NB4 (cell line): ENCODE results near the gene CCHCR1.

Experiments used
- MYC ChIP-seq: IDR thresholded peaks from 2 replicates; pipeline ENCODE4 v1.6.1; 2011; ENCODE audit warnings: low read depth, low read length
- POLR2A ChIP-seq: IDR thresholded peaks from 2 replicates; pipeline ENCODE4 v1.6.1; 2011; ENCODE audit warnings: mild to moderate bottlenecking; ENCODE audit not compliant: insufficient read length; ENCODE audit errors: extremely low read depth
- TF ChIP-seq, protein P1 (sequence below): IDR thresholded peaks from one replicate; pipeline ENCODE4 v1.5.1; 2012; ENCODE audit warnings: low read depth, low read length
- TF ChIP-seq, protein P2 (sequence below): IDR thresholded peaks from 2 replicates; pipeline ENCODE4 v1.6.1; 2011; ENCODE audit warnings: low read depth, low read length

DNA sequence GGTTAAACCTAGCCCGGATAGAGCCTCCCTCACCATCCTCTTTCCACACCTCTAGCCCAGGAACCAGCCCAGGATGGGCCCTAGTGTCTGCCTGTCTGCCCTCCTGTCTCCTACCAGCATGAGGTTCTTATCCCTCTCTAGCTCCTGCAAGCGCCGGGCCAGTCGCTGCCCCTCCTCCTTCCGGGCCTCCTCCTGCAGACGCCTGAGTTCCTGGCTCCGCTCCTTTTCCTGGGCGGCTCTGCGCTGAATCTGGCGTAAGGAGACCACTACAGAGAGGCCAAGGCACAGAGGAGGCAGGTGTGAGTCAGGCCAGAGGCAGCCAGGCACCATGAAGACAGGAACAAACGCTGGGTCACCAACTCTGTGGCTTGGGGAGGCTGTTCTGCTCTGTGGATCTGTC, 14.5 kb downstream of the CCHCR1 start:
- TF ChIP-seq, protein P1, sequence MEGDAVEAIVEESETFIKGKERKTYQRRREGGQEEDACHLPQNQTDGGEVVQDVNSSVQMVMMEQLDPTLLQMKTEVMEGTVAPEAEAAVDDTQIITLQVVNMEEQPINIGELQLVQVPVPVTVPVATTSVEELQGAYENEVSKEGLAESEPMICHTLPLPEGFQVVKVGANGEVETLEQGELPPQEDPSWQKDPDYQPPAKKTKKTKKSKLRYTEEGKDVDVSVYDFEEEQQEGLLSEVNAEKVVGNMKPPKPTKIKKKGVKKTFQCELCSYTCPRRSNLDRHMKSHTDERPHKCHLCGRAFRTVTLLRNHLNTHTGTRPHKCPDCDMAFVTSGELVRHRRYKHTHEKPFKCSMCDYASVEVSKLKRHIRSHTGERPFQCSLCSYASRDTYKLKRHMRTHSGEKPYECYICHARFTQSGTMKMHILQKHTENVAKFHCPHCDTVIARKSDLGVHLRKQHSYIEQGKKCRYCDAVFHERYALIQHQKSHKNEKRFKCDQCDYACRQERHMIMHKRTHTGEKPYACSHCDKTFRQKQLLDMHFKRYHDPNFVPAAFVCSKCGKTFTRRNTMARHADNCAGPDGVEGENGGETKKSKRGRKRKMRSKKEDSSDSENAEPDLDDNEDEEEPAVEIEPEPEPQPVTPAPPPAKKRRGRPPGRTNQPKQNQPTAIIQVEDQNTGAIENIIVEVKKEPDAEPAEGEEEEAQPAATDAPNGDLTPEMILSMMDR: no peak
- no peak for TF ChIP-seq POLR2A
- TF ChIP-seq, protein P2, sequence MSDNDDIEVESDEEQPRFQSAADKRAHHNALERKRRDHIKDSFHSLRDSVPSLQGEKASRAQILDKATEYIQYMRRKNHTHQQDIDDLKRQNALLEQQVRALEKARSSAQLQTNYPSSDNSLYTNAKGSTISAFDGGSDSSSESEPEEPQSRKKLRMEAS: no peak
- no peak for TF ChIP-seq MYC
